HCT116 (cell line): ENCODE results near the gene SOX15. TPM values are rescaled to one million over a fixed set of nuclear protein-coding genes. Genes with fewer than 3 reads are reported as not detected.

ENCODE experiments used
- ATAC-seq: fragments of 200-7000 bp; cut with Tn5 transposase; 2 replicates; pipeline ENCODE4 v1.9.1; 2020; ENCODE audit warnings: mild to moderate bottlenecking, moderate library complexity
- BruUV-seq: library from RNA; stranded (reverse); fragments of 400-500 nt; replicated peaks from 2 replicates; lab custom pipeline; 2021; lab: Mats Ljungman, UMichigan
- CTCF ChIA-PET: fragments of 300-600 bp; sonication (Branson Sonifier 250); formaldehyde crosslinking; loops from one replicate; lab custom pipeline; 2021; ENCODE audit warnings: antibody characterized with exemption; lab: Charles Lee
- POLR2A ChIA-PET: fragments of 300-600, 350-600 bp; sonication (Branson Sonifier 250); formaldehyde crosslinking; loops from one replicate; lab custom pipeline; 2021; ENCODE audit warnings: antibody characterized with exemption; lab: Charles Lee
- RAD21 ChIA-PET, 2 experiments: fragments of 300-600 bp; sonication (Branson Sonifier 250); formaldehyde crosslinking; loops; one replicate each; lab custom pipeline; 2023; ENCODE audit warnings: low total read pairs in 2 of 2; ENCODE audit not compliant: uncharacterized antibody in 2 of 2, unreplicated experiment in 2 of 2, low non-redundant PET in 1 of 2; lab: Charles Lee
- DNase-seq: peaks from one replicate; pipeline ENCODE4 v3.0.0-alpha.2; 2010; ENCODE audit warnings: low read depth, low spot score
- H2AFZ ChIP-seq: fragments of 200-600 bp; shearing (Covaris generic), sonication (generic); 2 replicates; pipeline ENCODE4 v1.6.1; 2017; ENCODE audit warnings: low read depth, mixed run types, mixed read lengths, antibody characterized with exemption, low read length; ENCODE audit not compliant: poor library complexity, severe bottlenecking
- H3K27ac ChIP-seq: 2 replicates; pipeline ENCODE4 v1.5.1; 2012; ENCODE audit warnings: low read depth, low read length
- H3K27me3 ChIP-seq: fragments of 200-600 bp; sonication (generic); 2 replicates; pipeline ENCODE4 v1.6.1; 2016; ENCODE audit warnings: mixed run types, low read length, mixed read lengths; ENCODE audit not compliant: insufficient read depth
- H3K36me3 ChIP-seq, 2 experiments: fragments of 200-500 bp in 1 of 2; fragments of 200-600 bp in 1 of 2; sonication (Bioruptor generic) in 1 of 2; sonication (generic) in 1 of 2; 2 replicates each; pipeline versions ENCODE4 v1.5.1 to v1.6.1; 2014 to 2016; ENCODE audit warnings: low read length in 2 of 2, inconsistent platforms in 1 of 2, mixed read lengths in 1 of 2, mixed run types in 1 of 2; ENCODE audit not compliant: insufficient read depth in 2 of 2, control insufficient read depth in 1 of 2
- H3K4me1 ChIP-seq, 2 experiments: fragments of 200-600 bp in 1 of 2; sonication (generic) in 1 of 2; 2 replicates each; pipeline versions ENCODE4 v1.5.1 to v1.6.1; 2012 to 2017; ENCODE audit warnings: low read length in 2 of 2, inconsistent platforms in 1 of 2, mild to moderate bottlenecking in 1 of 2, mixed read lengths in 1 of 2, mixed run types in 1 of 2, moderate library complexity in 1 of 2; ENCODE audit not compliant: insufficient read depth in 2 of 2, control insufficient read depth in 1 of 2
- H3K4me2 ChIP-seq: fragments of 200-600 bp; sonication (generic); 2 replicates; pipeline ENCODE4 v1.6.1; 2017; ENCODE audit warnings: mixed run types, low read length, mixed read lengths
- H3K4me3 ChIP-seq, 2 experiments: fragments of 200-600 bp in 1 of 2; sonication (generic) in 1 of 2; replicated peaks in 1 of 2; 2 replicates each; pipeline ENCODE4 v1.5.1; 2011 to 2016; ENCODE audit warnings: low read length in 2 of 2, control low read depth in 1 of 2, low read depth in 1 of 2, mild to moderate bottlenecking in 1 of 2, mixed read lengths in 1 of 2, mixed run types in 1 of 2
- H3K79me2 ChIP-seq: fragments of 200-600 bp; sonication (generic); 2 replicates; pipeline ENCODE4 v1.6.1; 2017; ENCODE audit warnings: mild to moderate bottlenecking, mixed run types, low read length, moderate library complexity, mixed read lengths; ENCODE audit not compliant: insufficient read depth
- H3K9ac ChIP-seq: fragments of 200-600 bp; sonication (generic); 2 replicates; pipeline ENCODE4 v1.6.1; 2016; ENCODE audit warnings: low read length, mixed read lengths
- H3K9me2 ChIP-seq: fragments of 200-600 bp; sonication (generic), shearing (Covaris generic); 2 replicates; pipeline ENCODE4 v1.6.1; 2017; ENCODE audit warnings: mixed run types, mild to moderate bottlenecking, moderate library complexity; ENCODE audit not compliant: insufficient read depth
- H3K9me3 ChIP-seq, 2 experiments: fragments of 200-500 bp in 1 of 2; fragments of 200-600 bp in 1 of 2; sonication (Bioruptor generic) in 1 of 2; sonication (generic) in 1 of 2; 2 replicates each; pipeline ENCODE4 v1.6.1; 2014 to 2017; ENCODE audit warnings: low read length in 2 of 2, mixed read lengths in 2 of 2, inconsistent platforms in 1 of 2, low read depth in 1 of 2, mild to moderate bottlenecking in 1 of 2, mixed run types in 1 of 2, moderate library complexity in 1 of 2; ENCODE audit not compliant: control insufficient read depth in 1 of 2, insufficient read depth in 1 of 2
- H4K20me1 ChIP-seq: fragments of 200-600 bp; sonication (generic), shearing (Covaris generic); 2 replicates; pipeline ENCODE4 v1.6.1; 2017; ENCODE audit warnings: mixed run types, mild to moderate bottlenecking, moderate library complexity; ENCODE audit not compliant: insufficient read depth
- CEBPB ChIP-seq: IDR thresholded peaks from 2 replicates; pipeline ENCODE4 v1.6.1; 2012; ENCODE audit warnings: low read depth
- EZH2phosphoT487 ChIP-seq: fragments of 200-600 bp; IDR thresholded peaks from 2 replicates; pipeline ENCODE4 v1.6.1; 2018; ENCODE audit warnings: antibody characterized with exemption, borderline replicate concordance
- JUND ChIP-seq: IDR thresholded peaks from 2 replicates; pipeline ENCODE4 v1.6.1; 2012
- POLR2AphosphoS5 ChIP-seq: IDR thresholded peaks from 2 replicates; pipeline ENCODE4 v1.6.1; 2011; ENCODE audit warnings: mild to moderate bottlenecking, low read depth, low read length, moderate library complexity
- SIN3A ChIP-seq: IDR thresholded peaks from 2 replicates; pipeline ENCODE4 v1.6.1; 2012; ENCODE audit warnings: low read depth
- YY1 ChIP-seq: IDR thresholded peaks from 2 replicates; pipeline ENCODE4 v1.6.1; 2011; ENCODE audit warnings: low read length, low read depth, moderate library complexity, mild to moderate bottlenecking; ENCODE audit not compliant: insufficient replicate concordance; ENCODE audit errors: extremely low read depth
- intact Hi-C: fragments of 100-400 bp; cut with micrococcal nuclease; formaldehyde crosslinking; loops from 2 replicates; pipeline ENCODE4 v1.10.0; 2022
- total RNA-seq: library from RNA; stranded (reverse); gene quantifications from one replicate; pipeline ENCODE4 v1.2.1, GENCODE V29; 2021; ENCODE audit not compliant: unreplicated experiment
- TF ChIP-seq, protein P1 (sequence below): IDR thresholded peaks from 2 replicates; pipeline ENCODE4 v1.6.1; 2012

The SOX15 gene
- total RNA-seq, 1 experiment from 2014 or later = 0.69 TPM

DNA sequence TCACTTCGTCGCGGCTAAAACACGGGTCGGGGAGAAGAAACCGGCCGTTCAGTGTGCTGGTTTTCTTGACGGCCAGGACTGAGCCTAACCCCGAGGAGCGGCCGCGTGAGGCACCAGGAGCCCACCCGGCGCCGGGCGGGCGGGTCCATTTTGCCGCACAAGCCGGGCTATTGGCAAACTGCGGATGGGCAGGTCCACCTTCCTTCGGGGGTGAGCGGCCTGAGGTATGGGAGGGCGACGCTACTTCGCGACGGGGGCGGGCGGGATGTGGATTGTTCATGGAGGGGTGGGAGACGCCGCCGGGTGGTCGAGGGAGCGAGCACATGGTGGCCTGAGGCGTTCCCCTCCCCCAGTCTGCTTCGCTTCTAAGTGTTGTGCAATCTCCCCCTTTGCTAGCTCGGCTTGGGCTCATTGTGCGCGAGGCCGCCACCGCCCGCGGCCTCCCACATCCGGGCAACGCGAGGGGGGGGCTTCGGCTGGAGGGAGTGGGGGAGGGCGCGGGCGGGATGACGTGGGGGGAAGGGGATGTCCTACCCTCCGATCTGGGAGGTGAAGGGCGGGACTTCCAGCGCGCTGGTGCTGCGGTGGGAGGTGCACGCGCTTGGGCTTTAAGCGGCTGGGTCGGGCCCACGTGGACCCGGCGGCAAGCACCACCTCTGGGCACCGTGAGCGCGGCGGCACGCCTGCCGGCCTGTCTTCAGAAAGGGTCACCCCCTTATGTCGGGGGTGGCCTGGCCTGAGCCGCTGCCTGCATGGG, 16.4 kb downstream of the SOX15 start:
- peak overlapping the region; percentile 94 to 100 for H3K4me3 ChIP-seq
- no peaks in the 10 kb centered on the region for H3K27me3 ChIP-seq
- TF ChIP-seq, protein P1, sequence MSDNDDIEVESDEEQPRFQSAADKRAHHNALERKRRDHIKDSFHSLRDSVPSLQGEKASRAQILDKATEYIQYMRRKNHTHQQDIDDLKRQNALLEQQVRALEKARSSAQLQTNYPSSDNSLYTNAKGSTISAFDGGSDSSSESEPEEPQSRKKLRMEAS = peak; percentile 86
- TF ChIP-seq YY1 = no peak
- TF ChIP-seq JUND = no peak
- no peak for TF ChIP-seq EZH2phosphoT487
- peak; percentile 28; the same call in 1 of the 2 replicates for TF ChIP-seq POLR2AphosphoS5
- peak; percentile 86 for TF ChIP-seq SIN3A
- TF ChIP-seq CEBPB = peak; percentile 84
- H3K36me3 ChIP-seq = peaks cover 38 to 76% of the 10 kb centered on the region in 2 experiments
- intact Hi-C loops = no loop called here
- no peaks in the 10 kb centered on the region for H3K9me2 ChIP-seq
- peak; percentile 41 for ATAC-seq
- CTCF ChIA-PET = interaction anchor here (0.6 kb wide), 1 partner anchor 10 kb away, joined by 3 read pairs; the partner anchor contains the start of gene MPDU1
- RAD21 ChIA-PET = no interaction called here
- H3K9me3 ChIP-seq = no peaks in the 10 kb centered on the region
- peak overlapping the region; percentile 97 for H3K27ac ChIP-seq
- no TSS peak for BruUV-seq
- H4K20me1 ChIP-seq = peaks cover 35% of the 10 kb centered on the region; the same call in 1 of the 2 replicates
- no peak for DNase-seq
- POLR2A ChIA-PET = interaction anchor here (0.7 to 2.6 kb wide), 3 partner anchors 10 to 114 kb away, joined by 3 to 13 read pairs (median 8); partner anchors contain the start of genes MPDU1, TP53 and WRAP53
- H3K4me2 ChIP-seq = peak overlapping the region; percentile 97
- H3K79me2 ChIP-seq = peaks cover 73% of the 10 kb centered on the region
- H2AFZ ChIP-seq = no peak overlapping the region
- H3K4me1 ChIP-seq = peaks cover 5 to 66% of the 10 kb centered on the region in 2 experiments; a peak in 3 of 4 replicates
- peak overlapping the region; percentile 100 for H3K9ac ChIP-seq
